HCT116 (cell line): ENCODE data around the gene RELB. TPM values are rescaled to one million over a fixed set of nuclear protein-coding genes. Genes with fewer than 3 reads are reported as not detected.
"Not testable (repeated sequence)": the region's sequence is repeated elsewhere in the genome, so short reads cannot be mapped to it uniquely, and the experiment has no call there.

Experiments
- ATAC-seq: fragments of 200-7000 bp; cut with Tn5 transposase; 2 replicates; pipeline ENCODE4 v1.9.1; 2020; ENCODE audit warnings: mild to moderate bottlenecking, moderate library complexity
- BruUV-seq: library from RNA; stranded (reverse); fragments of 400-500 nt; replicated peaks from 2 replicates; lab custom pipeline; 2021; lab: Mats Ljungman, UMichigan
- CTCF ChIA-PET: fragments of 300-600 bp; sonication (Branson Sonifier 250); formaldehyde crosslinking; loops from one replicate; lab custom pipeline; 2021; ENCODE audit warnings: antibody characterized with exemption; lab: Charles Lee
- POLR2A ChIA-PET: fragments of 300-600, 350-600 bp; sonication (Branson Sonifier 250); formaldehyde crosslinking; loops from one replicate; lab custom pipeline; 2021; ENCODE audit warnings: antibody characterized with exemption; lab: Charles Lee
- RAD21 ChIA-PET, 2 experiments: fragments of 300-600 bp; sonication (Branson Sonifier 250); formaldehyde crosslinking; loops; one replicate each; lab custom pipeline; 2023; ENCODE audit warnings: low total read pairs in 2 of 2; ENCODE audit not compliant: uncharacterized antibody in 2 of 2, unreplicated experiment in 2 of 2, low non-redundant PET in 1 of 2; lab: Charles Lee
- DNase-seq: peaks from one replicate; pipeline ENCODE4 v3.0.0-alpha.2; 2010; ENCODE audit warnings: low read depth, low spot score
- H2AFZ ChIP-seq: fragments of 200-600 bp; shearing (Covaris generic), sonication (generic); 2 replicates; pipeline ENCODE4 v1.6.1; 2017; ENCODE audit warnings: low read depth, mixed run types, mixed read lengths, antibody characterized with exemption, low read length; ENCODE audit not compliant: poor library complexity, severe bottlenecking
- H3K27ac ChIP-seq: 2 replicates; pipeline ENCODE4 v1.5.1; 2012; ENCODE audit warnings: low read depth, low read length
- H3K27me3 ChIP-seq: fragments of 200-600 bp; sonication (generic); 2 replicates; pipeline ENCODE4 v1.6.1; 2016; ENCODE audit warnings: mixed run types, low read length, mixed read lengths; ENCODE audit not compliant: insufficient read depth
- H3K36me3 ChIP-seq, 2 experiments: fragments of 200-500 bp in 1 of 2; fragments of 200-600 bp in 1 of 2; sonication (Bioruptor generic) in 1 of 2; sonication (generic) in 1 of 2; 2 replicates each; pipeline versions ENCODE4 v1.5.1 to v1.6.1; 2014 to 2016; ENCODE audit warnings: low read length in 2 of 2, inconsistent platforms in 1 of 2, mixed read lengths in 1 of 2, mixed run types in 1 of 2; ENCODE audit not compliant: insufficient read depth in 2 of 2, control insufficient read depth in 1 of 2
- H3K4me1 ChIP-seq, 2 experiments: fragments of 200-600 bp in 1 of 2; sonication (generic) in 1 of 2; 2 replicates each; pipeline versions ENCODE4 v1.5.1 to v1.6.1; 2012 to 2017; ENCODE audit warnings: low read length in 2 of 2, inconsistent platforms in 1 of 2, mild to moderate bottlenecking in 1 of 2, mixed read lengths in 1 of 2, mixed run types in 1 of 2, moderate library complexity in 1 of 2; ENCODE audit not compliant: insufficient read depth in 2 of 2, control insufficient read depth in 1 of 2
- H3K4me2 ChIP-seq: fragments of 200-600 bp; sonication (generic); 2 replicates; pipeline ENCODE4 v1.6.1; 2017; ENCODE audit warnings: mixed run types, low read length, mixed read lengths
- H3K4me3 ChIP-seq, 2 experiments: fragments of 200-600 bp in 1 of 2; sonication (generic) in 1 of 2; replicated peaks in 1 of 2; 2 replicates each; pipeline ENCODE4 v1.5.1; 2011 to 2016; ENCODE audit warnings: low read length in 2 of 2, control low read depth in 1 of 2, low read depth in 1 of 2, mild to moderate bottlenecking in 1 of 2, mixed read lengths in 1 of 2, mixed run types in 1 of 2
- H3K79me2 ChIP-seq: fragments of 200-600 bp; sonication (generic); 2 replicates; pipeline ENCODE4 v1.6.1; 2017; ENCODE audit warnings: mild to moderate bottlenecking, mixed run types, low read length, moderate library complexity, mixed read lengths; ENCODE audit not compliant: insufficient read depth
- H3K9ac ChIP-seq: fragments of 200-600 bp; sonication (generic); 2 replicates; pipeline ENCODE4 v1.6.1; 2016; ENCODE audit warnings: low read length, mixed read lengths
- H3K9me2 ChIP-seq: fragments of 200-600 bp; sonication (generic), shearing (Covaris generic); 2 replicates; pipeline ENCODE4 v1.6.1; 2017; ENCODE audit warnings: mixed run types, mild to moderate bottlenecking, moderate library complexity; ENCODE audit not compliant: insufficient read depth
- H3K9me3 ChIP-seq, 2 experiments: fragments of 200-500 bp in 1 of 2; fragments of 200-600 bp in 1 of 2; sonication (Bioruptor generic) in 1 of 2; sonication (generic) in 1 of 2; 2 replicates each; pipeline ENCODE4 v1.6.1; 2014 to 2017; ENCODE audit warnings: low read length in 2 of 2, mixed read lengths in 2 of 2, inconsistent platforms in 1 of 2, low read depth in 1 of 2, mild to moderate bottlenecking in 1 of 2, mixed run types in 1 of 2, moderate library complexity in 1 of 2; ENCODE audit not compliant: control insufficient read depth in 1 of 2, insufficient read depth in 1 of 2
- H4K20me1 ChIP-seq: fragments of 200-600 bp; sonication (generic), shearing (Covaris generic); 2 replicates; pipeline ENCODE4 v1.6.1; 2017; ENCODE audit warnings: mixed run types, mild to moderate bottlenecking, moderate library complexity; ENCODE audit not compliant: insufficient read depth
- CTCF ChIP-seq, 3 experiments: fragments of 200-600 bp in 1 of 3; sonication (generic) in 1 of 3; IDR thresholded peaks in 2 of 3; conservative IDR thresholded peaks in 1 of 3; 2 replicates each; pipeline ENCODE4 v1.5.1; 2012 to 2017; ENCODE audit warnings: low read depth in 2 of 3, low read length in 2 of 3, antibody characterized with exemption in 1 of 3, borderline replicate concordance in 1 of 3, control low read depth in 1 of 3, mild to moderate bottlenecking in 1 of 3, mixed read lengths in 1 of 3, mixed run types in 1 of 3, moderate library complexity in 1 of 3; ENCODE audit not compliant: insufficient read depth in 1 of 3
- EGR1 ChIP-seq: IDR thresholded peaks from 2 replicates; pipeline ENCODE4 v1.6.1; 2012; ENCODE audit warnings: low read depth
- ELF1 ChIP-seq: IDR thresholded peaks from 2 replicates; pipeline ENCODE4 v1.6.1; 2012; ENCODE audit warnings: low read depth, borderline replicate concordance
- EZH2 ChIP-seq: fragments of 200-600 bp; sonication (generic); IDR thresholded peaks from 2 replicates; pipeline ENCODE4 v1.6.1; 2017; ENCODE audit warnings: antibody characterized with exemption, mixed run types
- MAX ChIP-seq: IDR thresholded peaks from 2 replicates; pipeline ENCODE4 v1.6.1; 2012
- TCF7L2 ChIP-seq: IDR thresholded peaks from 2 replicates; pipeline ENCODE4 v1.7.0; 2011; ENCODE audit warnings: borderline replicate concordance, inconsistent platforms; ENCODE audit not compliant: insufficient read depth, insufficient read length; ENCODE audit errors: extremely low read depth
- intact Hi-C: fragments of 100-400 bp; cut with micrococcal nuclease; formaldehyde crosslinking; loops from 2 replicates; pipeline ENCODE4 v1.10.0; 2022
- total RNA-seq: library from RNA; stranded (reverse); gene quantifications from one replicate; pipeline ENCODE4 v1.2.1, GENCODE V29; 2021; ENCODE audit not compliant: unreplicated experiment

Gene RELB
- total RNA-seq, 1 experiment from 2014 or later: 12.9 TPM

GRCh38 chr19:45000665-45001064 is 599 bp upstream of the RELB start:
- TSS peak; percentile 79 for BruUV-seq
- H3K9me3 ChIP-seq, H3K27me3 ChIP-seq, DNase-seq, CTCF ChIA-PET, H3K27ac ChIP-seq, ATAC-seq, H3K36me3 ChIP-seq, H4K20me1 ChIP-seq, intact Hi-C loops, RAD21 ChIA-PET, H3K79me2 ChIP-seq, H3K9me2 ChIP-seq: not testable (repeated sequence)
- Histone ChIP-seq H3K9ac (peak overlapping the region; percentile 46), H2AFZ (peak overlapping the region; percentile 77), H3K4me2 (peak overlapping the region; percentile 75), H3K4me1 (peaks cover 10 to 14% of the 10 kb centered on the region in 2 experiments; a peak in 3 of 4 replicates), H3K4me3 (peak overlapping the region in 1 of 2 experiments; percentile 40; a peak in 3 of 4 replicates)
- POLR2A ChIA-PET: interaction anchor here (0.5 to 1.0 kb wide), 2 partner anchors 38 to 205 kb away, joined by 3 read pairs; partner anchors contain the start of gene CLASRP

- TSS peak; percentile 51 for BruUV-seq
- DNase-seq (no peak), ATAC-seq (no peak)
- H3K9me3 ChIP-seq: no peaks in the 10 kb centered on the region
- no peaks in the 10 kb centered on the region; a peak in 1 of 4 replicates for H3K36me3 ChIP-seq
- H3K9ac ChIP-seq: no peak overlapping the region
- peaks cover 15 to 20% of the 10 kb centered on the region in 2 experiments; a peak in 3 of 4 replicates for H3K4me1 ChIP-seq
- no peak overlapping the region for H3K27ac ChIP-seq
- H3K4me3 ChIP-seq: no peak overlapping the region
- ChIA-PET RAD21 (no interaction called here), POLR2A (no interaction called here), CTCF (no interaction called here)
- no peaks in the 10 kb centered on the region for H3K27me3 ChIP-seq
- no peak overlapping the region for H2AFZ ChIP-seq
- no peaks in the 10 kb centered on the region; the same call in 1 of the 2 replicates for H3K79me2 ChIP-seq
- no peaks in the 10 kb centered on the region for H3K9me2 ChIP-seq
- intact Hi-C loops: no loop called here
- TF ChIP-seq CTCF (IDR thresholded peaks at IDR 0.05 in 2 of 3, conservative IDR thresholded peaks at IDR 0.05 in 1 of 3; ENCODE audit: borderline replicate concordance in 1 of 3, insufficient read depth in 1 of 3, low read depth in 2 of 3, low read length in 2 of 3) (no peak), TCF7L2 (no peak), MAX (no peak), EGR1 (no peak), EZH2 (no peak), ELF1 (no peak)
- H3K4me2 ChIP-seq: no peak overlapping the region
- H4K20me1 ChIP-seq: no peaks in the 10 kb centered on the region
Measured at GRCh38 chr19:45003485-45003884, 2.2 kb downstream of the RELB start.
